GM23338 (cell line): ENCODE data around the gene FABP6. TPM values are rescaled to one million over a fixed set of nuclear protein-coding genes. Genes with fewer than 3 reads are reported as not detected.
A peak's percentile ranks its signal among the peaks of the same experiment; 100 is the strongest.

Source experiments
- ATAC-seq: fragments of 200-7000 bp; cut with Tn5 transposase; 3 replicates; pipeline ENCODE4 v1.9.1; 2020
- DNase-seq: peaks from one replicate; pipeline ENCODE4 v3.0.0-alpha.2; 2015; ENCODE audit warnings: low spot score
- H2AFZ ChIP-seq: fragments of 200-600 bp; sonication (generic); 2 replicates; pipeline ENCODE4 v1.8.0; 2016; ENCODE audit warnings: antibody characterized with exemption, mild to moderate bottlenecking, moderate library complexity
- H3F3A ChIP-seq: fragments of 200-600 bp; sonication (generic); replicated peaks from 2 replicates; pipeline ENCODE4 v1.8.0; 2017; ENCODE audit warnings: antibody characterized with exemption, mixed run types, low read depth
- H3K27ac ChIP-seq: fragments of 200-600 bp; sonication (generic); 2 replicates; pipeline ENCODE4 v1.6.1; 2016; ENCODE audit warnings: low read depth
- H3K27me3 ChIP-seq: fragments of 200-600 bp; sonication (generic); 2 replicates; pipeline ENCODE4 v1.8.0; 2016; ENCODE audit warnings: mild to moderate bottlenecking, mixed run types, moderate library complexity; ENCODE audit not compliant: insufficient read depth
- H3K36me3 ChIP-seq: fragments of 200-600 bp; sonication (generic); 2 replicates; pipeline ENCODE4 v1.8.0; 2016; ENCODE audit warnings: mild to moderate bottlenecking; ENCODE audit not compliant: insufficient read depth
- H3K4me1 ChIP-seq: fragments of 200-600 bp; sonication (generic); 2 replicates; pipeline ENCODE4 v1.8.0; 2016; ENCODE audit warnings: mild to moderate bottlenecking, moderate library complexity; ENCODE audit not compliant: insufficient read depth
- H3K4me2 ChIP-seq: fragments of 200-600 bp; sonication (generic); 2 replicates; pipeline ENCODE4 v1.7.1; 2017; ENCODE audit warnings: mixed run types
- H3K4me3 ChIP-seq: fragments of 200-600 bp; sonication (generic); 2 replicates; pipeline ENCODE4 v1.6.1; 2016; ENCODE audit warnings: mixed run types
- H3K79me2 ChIP-seq: fragments of 200-600 bp; sonication (generic); replicated peaks from 2 replicates; pipeline ENCODE4 v1.8.0; 2017; ENCODE audit warnings: mild to moderate bottlenecking; ENCODE audit not compliant: insufficient read depth
- H3K9me2 ChIP-seq: fragments of 200-600 bp; sonication (generic); 2 replicates; pipeline ENCODE4 v1.8.0; 2017; ENCODE audit not compliant: insufficient read depth
- H4K20me1 ChIP-seq: fragments of 200-600 bp; sonication (generic); replicated peaks from 2 replicates; pipeline ENCODE4 v1.8.0; 2017; ENCODE audit warnings: mild to moderate bottlenecking; ENCODE audit not compliant: insufficient read depth
- H3K27ac Mint-ChIP-seq: 2 replicates; pipeline ENCODE4 v1.8.0; 2020; ENCODE audit warnings: inconsistent platforms, mild to moderate bottlenecking, moderate library complexity, mixed read lengths
- H3K27me3 Mint-ChIP-seq: 3 replicates; pipeline ENCODE4 v1.8.0; 2022; ENCODE audit warnings: low read depth, mild to moderate bottlenecking, moderate library complexity, mixed read lengths, inconsistent platforms; ENCODE audit not compliant: insufficient read depth, poor library complexity
- H3K36me3 Mint-ChIP-seq: 3 replicates; pipeline ENCODE4 v1.8.0; 2021; ENCODE audit warnings: low read depth, mild to moderate bottlenecking, inconsistent platforms, moderate library complexity, mixed read lengths
- H3K4me1 Mint-ChIP-seq: 3 replicates; pipeline ENCODE4 v1.8.0; 2020; ENCODE audit warnings: mild to moderate bottlenecking, inconsistent platforms, mixed read lengths
- H3K4me3 Mint-ChIP-seq: 3 replicates; pipeline ENCODE4 v1.8.0; 2021; ENCODE audit warnings: moderate library complexity, mild to moderate bottlenecking, inconsistent platforms, mixed read lengths
- H3K9me3 Mint-ChIP-seq: 3 replicates; pipeline ENCODE4 v1.8.0; 2020; ENCODE audit warnings: moderate library complexity, mild to moderate bottlenecking, inconsistent platforms, mixed read lengths
- CTCF ChIP-seq, 2 experiments: fragments of 200-600 bp in 1 of 2; sonication (generic) in 1 of 2; conservative IDR thresholded peaks; 2 replicates each; pipeline versions ENCODE4 v1.5.1 to v1.6.1; 2016 to 2017; ENCODE audit warnings: antibody characterized with exemption in 2 of 2, low read depth in 2 of 2, mild to moderate bottlenecking in 2 of 2, moderate library complexity in 1 of 2
- ETS1 ChIP-seq: IDR thresholded peaks from 2 replicates; pipeline ENCODE4 v1.6.1; 2016; ENCODE audit warnings: antibody characterized with exemption
- EZH2 ChIP-seq: fragments of 200-600 bp; sonication (generic); IDR thresholded peaks from one replicate; pipeline ENCODE4 v1.8.0; 2017; ENCODE audit warnings: antibody characterized with exemption, mild to moderate bottlenecking, low read depth; ENCODE audit not compliant: unreplicated experiment
- JUNB ChIP-seq: IDR thresholded peaks from one replicate; pipeline ENCODE4 v1.6.1; 2016; ENCODE audit warnings: antibody characterized with exemption; ENCODE audit not compliant: unreplicated experiment
- NANOG ChIP-seq: IDR thresholded peaks from 2 replicates; pipeline ENCODE4 v1.6.1; 2016; ENCODE audit warnings: antibody characterized with exemption, borderline replicate concordance
- REST ChIP-seq: IDR thresholded peaks from one replicate; pipeline ENCODE4 v1.6.1; 2018; ENCODE audit warnings: antibody characterized with exemption; ENCODE audit not compliant: unreplicated experiment
- ZNF114 ChIP-seq: fragments of 250-450 bp; sonication (Bioruptor Pico); IDR thresholded peaks from 2 replicates; pipeline ENCODE4 v1.5.0; 2020; ENCODE audit warnings: mild to moderate bottlenecking, moderate library complexity
- ZNF462 ChIP-seq: fragments of 250-450 bp; sonication (Bioruptor Pico); IDR thresholded peaks from 2 replicates; pipeline ENCODE4 v1.5.0; 2020; ENCODE audit warnings: mild to moderate bottlenecking, moderate library complexity
- polyA plus RNA-seq: library from polyadenylated mRNA; unstranded; fragments of >200 nt; fragmentation: Nextera tagmentation; extraction: Ambion mirVana; gene quantifications from 2 replicates; pipeline ENCODE4 v1.2.1, GENCODE V29; 2016
- total RNA-seq: library from RNA; depleted of rRNA; stranded (reverse); fragments of >200 nt; shearing (Covaris generic); gene quantifications from 2 replicates; pipeline ENCODE4 v1.2.3, GENCODE V29; 2014

The FABP6 gene
- total and polyA plus RNA-seq, 2 experiments from 2014 or later: 2.2 to 7.5 TPM

GRCh38 chr5:160262151-160263074 lies 33.1 kb downstream of the FABP6 start (continued):
- TF ChIP-seq ZNF462 (CRISPR knock-in tag) (no peak), ETS1 (no peak), JUNB (no peak), EZH2 (no peak), NANOG (no peak)

- Histone ChIP-seq H3K79me2 (peaks cover 22% of the 10 kb centered on the region; the same call in 1 of the 2 replicates), H3F3A (peaks cover 25% of the 10 kb centered on the region), H3K27ac (0 out of 2 replicates have a peak overlapping the region, but pooled peaks have one; percentile 39), H3K9me2 (no peaks in the 10 kb centered on the region), H3K4me3 (no peak overlapping the region), H4K20me1 (0 out of 2 replicates have a peak, but pooled peaks cover 7% of the 10 kb centered on the region), H3K4me2 (no peak overlapping the region), H3K27me3 (no peaks in the 10 kb centered on the region), H3K4me1 (peaks cover 33% of the 10 kb centered on the region), H2AFZ (no peak overlapping the region), H3K36me3 (peaks cover 4% of the 10 kb centered on the region; the same call in 1 of the 2 replicates)
- Mint-ChIP-seq H3K36me3 (peaks cover 29% of the 10 kb centered on the region), H3K9me3 (no peaks in the 10 kb centered on the region), H3K27ac (no peak overlapping the region), H3K4me1 (peaks cover 72% of the 10 kb centered on the region), H3K4me3 (no peak overlapping the region), H3K27me3 (peaks cover 4% of the 10 kb centered on the region)
- ATAC-seq (no peak), DNase-seq (no peak)
- no peak for TF ChIP-seq ZNF114
- no peak for TF ChIP-seq REST
- TF ChIP-seq CTCF (conservative IDR thresholded peaks at IDR 0.05; ENCODE audit: low read depth in 2 of 2): no peak
Measured at GRCh38 chr5:160263326-160263855, 34.1 kb downstream of the FABP6 start.
